Vagina (tissue), 2 donors: ENCODE data around the gene NKAP.

Experiments used
- POLR2AphosphoS5 ChIP-seq, 2 donors: sonication (generic); formaldehyde crosslinking; IDR thresholded peaks; one replicate each; pipeline ENCODE4 v1.9.0; 2017; ENCODE audit warnings: antibody characterized with exemption in 2 of 2, mild to moderate bottlenecking in 2 of 2, low read depth in 1 of 2; ENCODE audit not compliant: insufficient read depth in 1 of 2
- TF ChIP-seq, protein P1 (sequence below), 3 experiments: fragments of 450-650 bp in 2 of 3; fragments of 200-600 bp in 1 of 3; sonication (generic) in 1 of 3; IDR thresholded peaks; one replicate each; pipeline ENCODE4 v1.5.1; 2017 to 2019; ENCODE audit warnings: antibody characterized with exemption in 3 of 3, mild to moderate bottlenecking in 2 of 3, moderate library complexity in 2 of 3

DNA sequence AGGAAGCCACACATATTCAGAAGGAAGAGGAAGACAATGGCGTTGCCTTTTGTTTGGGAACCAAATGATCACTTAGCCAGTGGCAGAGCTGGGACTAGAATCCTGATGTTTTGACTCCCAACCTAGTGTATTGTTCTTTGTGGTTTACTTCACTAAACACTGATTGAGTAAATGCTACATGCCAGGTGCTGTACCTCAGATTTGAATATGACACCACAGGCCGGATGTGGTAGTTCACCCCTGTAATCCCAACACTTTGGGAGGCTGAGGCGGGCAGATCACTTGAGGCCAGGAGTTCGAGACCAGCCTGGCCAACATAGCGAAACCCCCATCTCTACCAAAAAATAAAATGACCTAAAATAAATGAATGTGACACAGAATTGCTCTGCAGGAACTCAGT lies 63.5 kb downstream of the NKAP start:
- TF ChIP-seq, protein P1, sequence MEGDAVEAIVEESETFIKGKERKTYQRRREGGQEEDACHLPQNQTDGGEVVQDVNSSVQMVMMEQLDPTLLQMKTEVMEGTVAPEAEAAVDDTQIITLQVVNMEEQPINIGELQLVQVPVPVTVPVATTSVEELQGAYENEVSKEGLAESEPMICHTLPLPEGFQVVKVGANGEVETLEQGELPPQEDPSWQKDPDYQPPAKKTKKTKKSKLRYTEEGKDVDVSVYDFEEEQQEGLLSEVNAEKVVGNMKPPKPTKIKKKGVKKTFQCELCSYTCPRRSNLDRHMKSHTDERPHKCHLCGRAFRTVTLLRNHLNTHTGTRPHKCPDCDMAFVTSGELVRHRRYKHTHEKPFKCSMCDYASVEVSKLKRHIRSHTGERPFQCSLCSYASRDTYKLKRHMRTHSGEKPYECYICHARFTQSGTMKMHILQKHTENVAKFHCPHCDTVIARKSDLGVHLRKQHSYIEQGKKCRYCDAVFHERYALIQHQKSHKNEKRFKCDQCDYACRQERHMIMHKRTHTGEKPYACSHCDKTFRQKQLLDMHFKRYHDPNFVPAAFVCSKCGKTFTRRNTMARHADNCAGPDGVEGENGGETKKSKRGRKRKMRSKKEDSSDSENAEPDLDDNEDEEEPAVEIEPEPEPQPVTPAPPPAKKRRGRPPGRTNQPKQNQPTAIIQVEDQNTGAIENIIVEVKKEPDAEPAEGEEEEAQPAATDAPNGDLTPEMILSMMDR (IDR thresholded peaks at IDR 0.05), result no peak
- TF ChIP-seq POLR2AphosphoS5 (IDR thresholded peaks at IDR 0.05; ENCODE audit: insufficient read depth in 1 of 2, low read depth in 1 of 2), result no peak
